Adrenal gland (tissue), 12 donors: ENCODE data around the gene GAL3ST1. TPM values are rescaled to one million over a fixed set of nuclear protein-coding genes. Genes with fewer than 3 reads are reported as not detected.
"Not testable (repeated sequence)": the region's sequence is repeated elsewhere in the genome, so short reads cannot be mapped to it uniquely, and the experiment has no call there.

Experiments used
- DNase-seq, 7 donors: peaks; one replicate each; pipeline ENCODE4 v3.0.0-alpha.2; 2019 to 2020
- H3K27ac ChIP-seq, 5 donors: fragments of 200-600 bp; sonication (generic) in 4 of 5; 1 replicate in 3 of 5; 2 replicates in 2 of 5; pipeline versions ENCODE4 v1.5.1 to v1.8.0; 2016 to 2020; ENCODE audit warnings: mild to moderate bottlenecking in 1 of 5
- H3K27me3 ChIP-seq: fragments of 200-600 bp; 2 replicates; pipeline ENCODE4 v1.8.0; 2021
- H3K36me3 ChIP-seq, 2 donors: fragments of 200-600 bp; replicated peaks in 1 of 2; 1 replicate in 1 of 2; 2 replicates in 1 of 2; pipeline versions ENCODE4 v1.5.1 to v1.8.0; 2018 to 2022
- H3K4me1 ChIP-seq, 2 donors: fragments of 200-600 bp; replicated peaks in 1 of 2; 1 replicate in 1 of 2; 2 replicates in 1 of 2; pipeline versions ENCODE4 v1.5.1 to v1.8.0; 2018 to 2021
- H3K4me3 ChIP-seq, 4 donors: fragments of 200-600 bp; sonication (generic) in 3 of 4; one replicate each; pipeline ENCODE4 v1.5.1; 2016 to 2018
- H3K9me3 ChIP-seq, 3 donors: fragments of 200-600 bp; sonication (generic) in 1 of 3; replicated peaks in 1 of 3; 1 replicate in 2 of 3; 2 replicates in 1 of 3; pipeline versions ENCODE4 v1.5.1 to v1.8.0; 2016 to 2021
- POLR2A ChIP-seq, 2 donors: fragments of 450-650 bp; IDR thresholded peaks; one replicate each; pipeline ENCODE4 v1.6.1; 2017; ENCODE audit warnings: antibody characterized with exemption in 2 of 2, mild to moderate bottlenecking in 2 of 2, moderate library complexity in 1 of 2
- WGBS, 4 donors: extraction: QIAGEN DNeasy Blood & Tissue Kit in 2 of 4; methylation state at CpG; one replicate each; pipeline versions ENCODE4 v1.1.5 to v1.1.7; 2013 to 2017; 5-methylcytosine and 5-hydroxymethylcytosine counted together
- intact Hi-C, 2 donors: fragments of 100-400 bp; cut with DNase I; formaldehyde crosslinking; loops; one replicate each; pipeline versions ENCODE4 v1.14.1 to v1.15.0; 2022 to 2023
- polyA plus RNA-seq, 3 donors: library from polyadenylated mRNA; stranded (reverse); fragments of 200-250 nt in 2 of 3; fragments of 350-450 nt in 1 of 3; fragmentation: Illumina TruSeq in 1 of 3; extraction: RNeasy Lipid Tissue Mini Kit (QIAGEN cat#74804) in 1 of 3; gene quantifications; one replicate each; pipeline ENCODE4 v1.2.3, GENCODE V29; 2013 to 2014
- total RNA-seq, 9 donors: library from RNA; depleted of rRNA in 4 of 9; stranded (reverse); fragments of >200 nt in 4 of 9; fragments of 120-200 nt in 1 of 9; fragmentation: NEBNext Ultra II Directional in 1 of 9; extraction: Animal tissue kit (Norgen Biotek cat#: 25700) in 1 of 9; gene quantifications; one replicate each; pipeline versions ENCODE4 v1.1.0 to v1.2.4, GENCODE V29; 2013 to 2023
- TF ChIP-seq, protein P1 (sequence below), 6 experiments: fragments of 450-650 bp in 4 of 6; fragments of 200-600 bp in 2 of 6; sonication (generic) in 1 of 6; IDR thresholded peaks; 1 replicate in 5 of 6; 2 replicates in 1 of 6; pipeline versions ENCODE4 v1.5.1 to v1.8.0; 2016 to 2021; ENCODE audit warnings: antibody characterized with exemption in 6 of 6, mild to moderate bottlenecking in 2 of 6, moderate library complexity in 1 of 6
- donor health status: healthy with polysubstance abuse.
- donor health status: Bipolar disorder and iron deficiency.
- donor health status: DM: yes; HTN: yes; CAD: no.
- donor health status: DM: no; HTN: no; CAD: no.
- donor health status: DM: no; HTN: no; CAD: no.
- donor health status: DM: yes; HTN: yes; CAD: no.

GAL3ST1 gene
- total and polyA plus RNA-seq, 12 donors: 0.31 to 0.72 (median 0.45) TPM; not detected in 8

DNA sequence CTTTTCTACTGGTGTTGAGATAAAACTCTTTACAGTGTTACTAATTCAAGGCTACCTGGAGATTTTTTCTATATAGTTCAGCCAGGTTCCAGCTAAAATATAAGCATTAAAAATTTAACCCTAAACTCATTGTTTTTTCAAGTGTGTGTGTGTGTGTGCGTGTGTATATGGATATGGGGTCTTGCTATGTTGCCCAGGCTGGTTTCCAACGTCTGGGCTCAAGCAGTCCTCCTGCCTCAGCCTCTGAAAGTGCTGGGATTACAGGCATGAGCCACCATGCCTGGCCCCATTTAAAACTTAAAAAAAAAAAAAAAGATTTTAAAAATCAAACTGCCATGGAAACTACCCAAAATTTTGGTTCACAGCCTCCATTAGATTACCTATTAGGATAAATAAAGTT is 21.7 kb upstream of the GAL3ST1 start:
- H3K9me3 ChIP-seq: no peaks in the 10 kb centered on the region
- 40 to 63% (median 55%) methylated on average over 2 of the region's 2 CpGs for WGBS, 4 donors
- H3K36me3 ChIP-seq: no peaks in the 10 kb centered on the region

GRCh38 chr22:30592360-30592713 is 17.9 kb upstream of the GAL3ST1 start:
- 28 to 35% (median 32%) methylated on average over 17 to 18 of the region's 18 CpGs for WGBS, 4 donors
- intact Hi-C loops: not testable (repeated sequence)
- peak overlapping the region in 1 of 5 donors; percentile 84 for H3K27ac ChIP-seq

More for the DNA sequence above, 21.7 kb upstream of the GAL3ST1 start:
- DNase-seq: no peak
- H3K27ac ChIP-seq: no peak overlapping the region
- peaks cover 0 to under 1% of the 10 kb centered on the region in 2 donors for H3K4me1 ChIP-seq
- TF ChIP-seq POLR2A (IDR thresholded peaks at IDR 0.05): no peak
- TF ChIP-seq, protein P1, sequence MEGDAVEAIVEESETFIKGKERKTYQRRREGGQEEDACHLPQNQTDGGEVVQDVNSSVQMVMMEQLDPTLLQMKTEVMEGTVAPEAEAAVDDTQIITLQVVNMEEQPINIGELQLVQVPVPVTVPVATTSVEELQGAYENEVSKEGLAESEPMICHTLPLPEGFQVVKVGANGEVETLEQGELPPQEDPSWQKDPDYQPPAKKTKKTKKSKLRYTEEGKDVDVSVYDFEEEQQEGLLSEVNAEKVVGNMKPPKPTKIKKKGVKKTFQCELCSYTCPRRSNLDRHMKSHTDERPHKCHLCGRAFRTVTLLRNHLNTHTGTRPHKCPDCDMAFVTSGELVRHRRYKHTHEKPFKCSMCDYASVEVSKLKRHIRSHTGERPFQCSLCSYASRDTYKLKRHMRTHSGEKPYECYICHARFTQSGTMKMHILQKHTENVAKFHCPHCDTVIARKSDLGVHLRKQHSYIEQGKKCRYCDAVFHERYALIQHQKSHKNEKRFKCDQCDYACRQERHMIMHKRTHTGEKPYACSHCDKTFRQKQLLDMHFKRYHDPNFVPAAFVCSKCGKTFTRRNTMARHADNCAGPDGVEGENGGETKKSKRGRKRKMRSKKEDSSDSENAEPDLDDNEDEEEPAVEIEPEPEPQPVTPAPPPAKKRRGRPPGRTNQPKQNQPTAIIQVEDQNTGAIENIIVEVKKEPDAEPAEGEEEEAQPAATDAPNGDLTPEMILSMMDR (IDR thresholded peaks at IDR 0.05): no peak
- no peaks in the 10 kb centered on the region for H3K27me3 ChIP-seq
- intact Hi-C loops: no loop called here
- H3K4me3 ChIP-seq: no peak overlapping the region

GRCh38 chr22:30591588-30592359 is 17.3 kb upstream of the GAL3ST1 start, which contains the start of gene PES1:
Gene PES1 (minus strand): TSS chr22:30591910. CDS start chr22:30591833, 77 bp downstream.
- Histone ChIP-seq H3K9me3 (no peaks in the 10 kb centered on the region), H3K27me3 (no peaks in the 10 kb centered on the region), H3K4me3 (peak within 1 kb of the TSS; percentile 24 to 81 (median 52)), H3K27ac (peak within 1 kb of the TSS in 4 of 5 donors; percentile 53 to 88 (median 71)), H3K4me1 (peaks cover 10 to 13% of the 10 kb centered on the region in 2 donors), H3K36me3 (peaks cover 0 to 24% of the 10 kb centered on the region in 2 donors)
- intact Hi-C loops: no loop called here
- TF ChIP-seq, protein P1 (IDR thresholded peaks at IDR 0.05): no peak
- TF ChIP-seq POLR2A (IDR thresholded peaks at IDR 0.05): peak in 1 of 2 donors; percentile 37
- 0 to 1% (median 0%) methylated on average over 40 to 49 of the region's 49 CpGs for WGBS, 4 donors
- DNase-seq: peak; percentile 95 to 98 (median 97)

More at GRCh38 chr22:30592360-30592713, 17.9 kb upstream of the GAL3ST1 start:
- not testable (repeated sequence) for DNase-seq, H3K9me3 ChIP-seq, H3K27me3 ChIP-seq
- peak overlapping the region in 1 of 4 donors; percentile 81 for H3K4me3 ChIP-seq
- peaks cover 10 to 13% of the 10 kb centered on the region in 2 donors for H3K4me1 ChIP-seq
- peaks cover 0 to 19% of the 10 kb centered on the region in 2 donors for H3K36me3 ChIP-seq

DNA sequence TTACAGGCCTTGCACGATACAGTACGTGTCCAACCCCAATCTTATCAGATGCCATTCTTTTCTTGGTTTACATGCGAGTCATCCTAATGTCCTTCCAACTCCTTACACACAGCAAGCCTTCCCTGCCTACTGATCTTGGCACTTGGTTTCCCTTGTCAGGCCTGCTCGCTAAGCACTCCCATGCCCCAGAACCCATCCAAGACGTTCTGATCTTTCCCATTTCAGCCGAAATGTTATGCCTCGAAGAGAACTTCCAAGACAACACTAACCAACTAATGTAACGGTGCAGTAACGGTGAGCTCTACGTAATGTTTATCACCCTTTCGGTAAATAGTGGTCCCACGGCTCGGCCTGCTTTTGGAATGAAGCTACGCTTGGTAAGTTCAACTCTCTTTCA is 16.7 kb upstream of the GAL3ST1 start:
- TF ChIP-seq, protein P1 (IDR thresholded peaks at IDR 0.05): no peak
- TF ChIP-seq POLR2A (IDR thresholded peaks at IDR 0.05): no peak
- H3K9me3 ChIP-seq: no peaks in the 10 kb centered on the region
- peak overlapping the region; percentile 24 to 81 (median 52) for H3K4me3 ChIP-seq
- H3K27me3 ChIP-seq: no peaks in the 10 kb centered on the region
- 1 to 3% (median 2%) methylated on average over 14 of the region's 14 CpGs for WGBS, 4 donors
- intact Hi-C loops: no loop called here
- peak in 2 of 7 donors; percentile 11 to 20 for DNase-seq
- peaks cover 0 to 30% of the 10 kb centered on the region in 2 donors for H3K36me3 ChIP-seq
- H3K4me1 ChIP-seq: peaks cover 10 to 13% of the 10 kb centered on the region in 2 donors
- peak overlapping the region in 3 of 5 donors; percentile 58 to 88 (median 84) for H3K27ac ChIP-seq
